Smooth muscle cell (in vitro differentiated cells): Measurements from ENCODE around the gene AMY2B. TPM values are rescaled to one million over a fixed set of nuclear protein-coding genes. Genes with fewer than 3 reads are reported as not detected.
"Not testable (repeated sequence)": the region's sequence is repeated elsewhere in the genome, so short reads cannot be mapped to it uniquely, and the experiment has no call there.

Experiments used
- DNase-seq: peaks from one replicate; lab custom pipeline; 2025; ENCODE audit not compliant: unreplicated experiment; lab: John Stamatoyannopoulos, UW
- H2AFZ ChIP-seq: fragments of 200-600 bp; sonication (generic); 2 replicates; pipeline ENCODE4 v1.6.0; 2016; ENCODE audit warnings: antibody characterized with exemption, low read depth, mild to moderate bottlenecking
- H3F3A ChIP-seq: fragments of 200-600 bp; sonication (generic); 2 replicates; pipeline ENCODE4 v1.6.0; 2017; ENCODE audit warnings: antibody characterized with exemption, low read depth
- H3K27ac ChIP-seq: fragments of 200-600 bp; sonication (generic); 2 replicates; pipeline ENCODE4 v1.5.1; 2016; ENCODE audit warnings: low read depth, mild to moderate bottlenecking
- H3K27me3 ChIP-seq: fragments of 200-600 bp; sonication (generic); 2 replicates; pipeline ENCODE4 v1.6.1; 2016; ENCODE audit warnings: low read depth, mild to moderate bottlenecking
- H3K36me3 ChIP-seq: fragments of 200-600 bp; sonication (generic); 2 replicates; pipeline ENCODE4 v1.5.1; 2016; ENCODE audit warnings: low read depth
- H3K4me1 ChIP-seq: fragments of 200-600 bp; sonication (generic); 2 replicates; pipeline ENCODE4 v1.5.1; 2016; ENCODE audit warnings: low read depth
- H3K4me2 ChIP-seq: fragments of 200-600 bp; sonication (generic); 2 replicates; pipeline ENCODE4 v1.6.0; 2016; ENCODE audit warnings: mild to moderate bottlenecking
- H3K4me3 ChIP-seq: fragments of 200-600 bp; sonication (generic); 2 replicates; pipeline ENCODE4 v1.5.1; 2016; ENCODE audit warnings: mild to moderate bottlenecking
- H3K79me2 ChIP-seq: fragments of 200-600 bp; sonication (generic); 2 replicates; pipeline ENCODE4 v1.6.0; 2016; ENCODE audit warnings: low read depth, mild to moderate bottlenecking
- H3K9ac ChIP-seq: fragments of 200-600 bp; sonication (generic); 2 replicates; pipeline ENCODE4 v1.6.0; 2016; ENCODE audit warnings: low read depth
- H3K9me3 ChIP-seq: fragments of 200-600 bp; sonication (generic); replicated peaks from 2 replicates; pipeline ENCODE4 v1.5.1; 2016; ENCODE audit warnings: low read depth
- H4K20me1 ChIP-seq: fragments of 200-600 bp; sonication (generic); 2 replicates; pipeline ENCODE4 v1.6.0; 2016; ENCODE audit warnings: low read depth
- WGBS: methylation state at CpG from one replicate; pipeline ENCODE4 v1.1.7; 2016; ENCODE audit warnings: low lambda C conversion rate; 5-methylcytosine and 5-hydroxymethylcytosine counted together
- polyA plus RNA-seq: library from polyadenylated mRNA; unstranded; fragments of >200 nt; fragmentation: Nextera tagmentation; extraction: Ambion mirVana; gene quantifications from 2 replicates; pipeline ENCODE4 v1.2.1, GENCODE V29; 2016
- total RNA-seq: library from RNA; depleted of rRNA; stranded (reverse); fragments of >200 nt; gene quantifications from 2 replicates; pipeline ENCODE4 v1.2.3, GENCODE V29; 2014
- TF ChIP-seq, protein P1 (sequence below): fragments of 200-600 bp; sonication (generic); IDR thresholded peaks from 2 replicates; pipeline ENCODE4 v1.5.1; 2017; ENCODE audit warnings: borderline replicate concordance, mild to moderate bottlenecking, antibody characterized with exemption; ENCODE audit not compliant: insufficient read depth, poor library complexity, severe bottlenecking

Gene AMY2B
- total RNA-seq: 2.5 and 3.3 TPM in 2 replicates
- polyA plus RNA-seq: 0.71 and 0.79 TPM in 2 replicates

GRCh38 chr1:103571289-103571688 is at the start of gene AMY2B:
Gene AMY2B, plus strand, starts transcription at chr1:103571589. Its CDS starts 14 bp downstream, at chr1:103571603.
- H3K9me3 ChIP-seq, H3K27ac ChIP-seq, DNase-seq, H3K27me3 ChIP-seq, H3K4me3 ChIP-seq, H3K4me2 ChIP-seq, H4K20me1 ChIP-seq, H3F3A ChIP-seq, H2AFZ ChIP-seq, H3K9ac ChIP-seq, H3K4me1 ChIP-seq, H3K79me2 ChIP-seq, H3K36me3 ChIP-seq: not testable (repeated sequence)
- 80% methylated on average over 2 of the region's 2 CpGs for WGBS

DNA sequence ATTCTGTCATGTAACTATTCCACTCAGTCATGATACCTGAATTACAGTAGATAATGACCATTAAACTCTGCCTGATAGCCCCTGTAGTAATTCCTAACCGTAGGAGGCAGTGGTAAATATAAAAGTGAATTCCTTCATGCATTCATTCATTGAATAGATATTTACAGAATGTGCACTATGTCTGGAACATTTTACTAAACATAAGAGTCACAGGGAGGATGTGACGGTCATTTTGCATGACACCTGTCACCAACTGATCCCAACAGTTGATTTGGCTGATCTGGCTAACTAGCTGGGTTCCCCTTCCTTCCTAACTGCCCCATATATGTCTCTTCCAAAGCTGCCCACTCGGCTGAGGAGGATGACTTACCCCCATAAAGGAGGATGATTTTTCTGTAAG is 48.0 kb upstream of the AMY2B start:
- Histone ChIP-seq H3F3A (peaks cover 7% of the 10 kb centered on the region), H3K79me2 (peaks cover 17% of the 10 kb centered on the region), H3K27ac (no peak overlapping the region), H3K36me3 (no peaks in the 10 kb centered on the region), H3K4me1 (peaks cover 9% of the 10 kb centered on the region), H2AFZ (no peak overlapping the region), H3K9me3 (no peaks in the 10 kb centered on the region), H3K4me2 (no peak overlapping the region), H3K9ac (no peak overlapping the region), H4K20me1 (no peaks in the 10 kb centered on the region), H3K4me3 (no peak overlapping the region), H3K27me3 (no peaks in the 10 kb centered on the region)
- TF ChIP-seq, protein P1, sequence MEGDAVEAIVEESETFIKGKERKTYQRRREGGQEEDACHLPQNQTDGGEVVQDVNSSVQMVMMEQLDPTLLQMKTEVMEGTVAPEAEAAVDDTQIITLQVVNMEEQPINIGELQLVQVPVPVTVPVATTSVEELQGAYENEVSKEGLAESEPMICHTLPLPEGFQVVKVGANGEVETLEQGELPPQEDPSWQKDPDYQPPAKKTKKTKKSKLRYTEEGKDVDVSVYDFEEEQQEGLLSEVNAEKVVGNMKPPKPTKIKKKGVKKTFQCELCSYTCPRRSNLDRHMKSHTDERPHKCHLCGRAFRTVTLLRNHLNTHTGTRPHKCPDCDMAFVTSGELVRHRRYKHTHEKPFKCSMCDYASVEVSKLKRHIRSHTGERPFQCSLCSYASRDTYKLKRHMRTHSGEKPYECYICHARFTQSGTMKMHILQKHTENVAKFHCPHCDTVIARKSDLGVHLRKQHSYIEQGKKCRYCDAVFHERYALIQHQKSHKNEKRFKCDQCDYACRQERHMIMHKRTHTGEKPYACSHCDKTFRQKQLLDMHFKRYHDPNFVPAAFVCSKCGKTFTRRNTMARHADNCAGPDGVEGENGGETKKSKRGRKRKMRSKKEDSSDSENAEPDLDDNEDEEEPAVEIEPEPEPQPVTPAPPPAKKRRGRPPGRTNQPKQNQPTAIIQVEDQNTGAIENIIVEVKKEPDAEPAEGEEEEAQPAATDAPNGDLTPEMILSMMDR: no peak
- DNase-seq: no peak
- 93% methylated on average over 3 of the region's 3 CpGs for WGBS

- Histone ChIP-seq H3K79me2 (peaks cover 35% of the 10 kb centered on the region), H3K4me2 (peak overlapping the region; percentile 89), H3K4me3 (peak overlapping the region; percentile 50), H3K9ac (no peak overlapping the region), H3K4me1 (peaks cover 9% of the 10 kb centered on the region), H3K9me3 (no peaks in the 10 kb centered on the region), H3K36me3 (no peaks in the 10 kb centered on the region), H2AFZ (no peak overlapping the region), H3K27me3 (no peaks in the 10 kb centered on the region), H3F3A (peaks cover 7% of the 10 kb centered on the region), H3K27ac (no peak overlapping the region), H4K20me1 (no peaks in the 10 kb centered on the region)
- TF ChIP-seq, protein P1: no peak
- 8% methylated on average over 25 of the region's 34 CpGs for WGBS
- no peak for DNase-seq
Measured at GRCh38 chr1:103525114-103525606, 46.2 kb upstream of the AMY2B start.

DNA sequence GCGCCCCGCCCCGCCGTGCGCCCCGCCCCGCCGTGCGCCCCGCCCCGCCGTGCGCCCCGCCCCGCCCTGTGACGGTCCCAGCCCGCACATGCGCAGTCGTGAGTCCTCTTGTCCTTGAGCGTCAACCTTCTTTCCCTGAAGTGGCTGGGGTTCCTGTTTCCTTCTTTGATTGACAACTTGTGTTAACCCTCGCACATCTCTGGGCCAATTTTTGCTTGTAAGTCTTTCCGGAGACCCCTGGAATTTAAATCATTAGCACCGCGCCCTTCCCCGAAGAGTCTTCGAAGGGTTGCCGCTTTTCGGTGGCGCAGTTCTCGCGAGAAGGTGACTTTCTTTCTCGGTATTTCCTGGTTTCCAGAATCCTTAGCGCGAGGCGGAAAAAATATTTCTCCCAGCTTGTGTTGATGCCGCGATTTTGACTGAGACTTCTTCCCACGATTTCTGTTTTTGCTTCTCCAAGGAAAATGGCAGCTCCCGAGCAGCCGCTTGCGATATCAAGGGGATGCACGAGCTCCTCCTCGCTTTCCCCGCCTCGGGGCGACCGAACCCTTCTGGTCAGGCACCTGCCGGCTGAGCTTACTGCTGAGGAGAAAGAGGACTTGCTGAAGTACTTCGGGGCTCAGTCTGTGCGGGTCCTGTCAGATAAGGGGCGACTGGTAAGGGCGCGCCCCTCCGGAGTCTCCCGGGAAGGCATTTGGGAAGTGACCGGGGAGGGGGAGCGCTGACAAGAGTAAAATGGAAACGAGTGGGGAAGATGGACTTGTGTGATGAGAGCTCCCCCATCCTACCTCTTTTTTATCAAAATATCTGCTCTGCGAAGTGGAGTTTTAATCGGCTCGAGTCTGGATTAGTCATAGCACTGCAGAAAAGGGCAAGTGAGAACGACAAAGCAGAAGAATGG is 45.5 kb upstream of the AMY2B start, which contains the start of gene RNPC3:
Gene RNPC3 (plus strand): TSS at position 93 of the 901 bp plus-strand sequence. CDS start 372 bp downstream, at position 465.
- Histone ChIP-seq H3K27ac (peak within 1 kb of the TSS; percentile 97), H3K4me2 (peak within 1 kb of the TSS; percentile 91), H2AFZ (peak within 1 kb of the TSS; percentile 100), H3K9me3 (no peaks in the 10 kb centered on the region), H3K9ac (peak within 1 kb of the TSS; percentile 95), H3K79me2 (peaks cover 42% of the 10 kb centered on the region), H3K4me1 (peaks cover 9% of the 10 kb centered on the region), H3K36me3 (no peaks in the 10 kb centered on the region), H3K27me3 (no peaks in the 10 kb centered on the region), H3F3A (peaks cover 7% of the 10 kb centered on the region), H3K4me3 (peak within 1 kb of the TSS; percentile 91), H4K20me1 (no peaks in the 10 kb centered on the region)
- WGBS: 1% methylated on average over 47 of the region's 62 CpGs
- TF ChIP-seq, protein P1: no peak
- DNase-seq: peak; percentile 76
